HG02884 (cell line): ENCODE results near the gene RHOB.
A peak's percentile ranks its signal among the peaks of the same experiment; 100 is the strongest.
"Not testable (repeated sequence)": the region's sequence is repeated elsewhere in the genome, so short reads cannot be mapped to it uniquely, and the experiment has no call there.

Source experiments
- ATAC-seq: cut with Tn5 transposase; IDR thresholded peaks from one replicate; pipeline ENCODE4 v1.9.1; 2021; ENCODE audit warnings: mild to moderate bottlenecking, moderate library complexity; ENCODE audit not compliant: unreplicated experiment

Gene RHOB

DNA sequence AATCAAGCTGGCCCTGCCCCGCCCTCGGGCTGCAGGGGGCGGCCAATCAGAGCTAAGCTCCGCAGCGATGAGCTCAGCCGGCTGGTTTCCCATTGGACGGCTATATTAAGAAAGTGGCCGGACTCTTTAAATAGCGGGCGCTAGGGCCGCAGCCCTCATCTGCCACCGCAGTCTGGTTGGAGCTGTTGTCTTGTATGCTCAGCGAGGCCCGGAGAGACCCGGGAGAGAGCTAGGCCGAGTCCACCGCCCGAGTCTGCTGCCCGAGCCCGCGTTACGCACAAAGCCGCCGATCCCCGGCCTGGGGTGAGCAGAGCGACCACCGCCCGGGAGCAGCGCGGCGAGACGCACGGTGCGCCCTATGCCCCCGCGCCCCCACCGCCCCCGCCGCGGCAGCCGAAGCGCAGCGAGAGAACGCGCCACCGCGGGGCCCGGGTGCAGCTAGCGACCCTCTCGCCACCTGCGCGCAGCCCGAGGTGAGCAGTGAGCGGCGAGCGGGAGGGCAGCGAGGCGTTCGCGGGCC, at the start of gene RHOB:
RHOB (plus strand) TSS at position 158 of the 520 bp plus-strand sequence. CDS start 392 bp downstream, outside the sequence.
- peak; percentile 97 for ATAC-seq

DNA sequence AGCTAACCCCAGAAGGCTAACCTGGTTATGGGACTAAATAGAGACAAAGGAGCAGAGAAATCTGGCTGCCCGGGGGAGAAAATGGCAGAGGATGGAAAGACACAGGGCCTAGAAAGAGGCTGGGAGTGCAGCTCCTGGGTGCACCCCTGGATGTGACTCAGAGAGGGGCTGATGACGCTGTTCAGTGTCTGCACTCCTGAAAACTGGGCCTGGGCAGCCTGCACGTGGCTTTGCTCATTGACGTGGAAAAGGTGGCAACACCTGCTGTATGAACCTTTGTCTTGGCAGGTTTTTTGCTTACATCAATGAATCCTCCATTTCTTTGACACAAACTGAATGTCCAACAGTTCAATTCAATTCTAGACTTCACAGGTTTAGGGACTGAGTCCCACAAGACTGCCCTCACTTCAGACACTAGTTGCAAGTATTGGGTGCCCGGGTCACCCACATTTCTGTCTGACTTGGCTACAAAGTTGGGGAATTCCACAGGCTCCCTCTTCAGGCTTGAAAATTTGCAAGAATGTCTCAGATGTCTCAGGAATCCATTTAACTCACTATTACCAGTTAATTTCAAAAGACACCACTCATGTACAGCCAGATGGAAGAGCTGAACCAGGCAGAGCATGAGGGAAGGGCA, 48.9 kb upstream of the RHOB start:
- no peak for ATAC-seq

DNA sequence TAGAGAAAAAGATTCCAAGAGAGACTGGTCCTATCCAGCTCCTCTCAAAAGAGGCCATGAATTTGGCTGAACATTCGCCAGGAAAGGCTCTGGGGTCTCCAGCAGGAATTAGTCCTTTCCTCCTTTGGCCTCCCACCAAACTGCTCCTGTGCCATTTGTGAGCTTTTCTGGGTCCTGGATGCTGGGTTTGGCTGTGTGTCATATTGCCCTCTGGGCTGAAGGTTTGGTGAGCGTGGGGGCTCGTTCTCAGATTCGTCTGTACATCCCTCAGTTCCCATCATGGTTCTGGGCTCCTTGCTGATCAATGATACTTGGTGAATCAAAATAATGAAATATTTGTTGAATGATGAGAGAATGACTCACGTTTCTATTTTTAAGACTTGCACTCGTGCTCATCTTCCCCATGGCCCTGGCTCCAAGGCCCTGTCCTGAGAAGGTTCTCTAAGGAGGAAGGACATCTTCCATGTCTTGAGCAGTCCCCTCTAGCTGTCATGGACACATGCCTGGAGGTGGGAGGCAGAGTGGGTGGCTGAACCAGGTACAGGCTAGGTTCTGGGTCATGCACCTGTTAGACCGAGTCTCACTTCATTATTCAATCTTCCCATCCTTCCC, 47.8 kb upstream of the RHOB start:
- ATAC-seq: no peak

DNA sequence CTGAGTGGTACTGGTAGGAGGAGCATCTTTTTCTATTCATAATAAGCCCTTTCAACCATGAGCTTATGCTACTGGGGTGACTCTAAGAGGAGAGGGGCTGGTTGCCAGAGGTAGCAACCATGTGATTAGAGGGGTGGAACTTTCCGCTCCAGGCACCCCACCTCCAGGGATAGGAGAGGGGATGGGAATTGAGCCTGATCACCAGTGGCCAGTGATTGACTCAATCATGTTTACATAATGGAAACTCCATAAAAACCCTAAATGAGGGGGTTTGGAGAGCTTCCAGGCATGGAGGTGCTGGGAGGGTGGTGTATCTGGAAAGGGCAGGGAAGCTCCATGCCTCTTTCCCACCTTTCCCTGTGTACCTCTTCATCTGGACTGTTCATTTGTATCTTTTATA, 46.6 kb upstream of the RHOB start:
- ATAC-seq: no peak

GRCh38 chr2:20400787-20401488, 45.9 kb upstream of the RHOB start:
- no peak for ATAC-seq

DNA sequence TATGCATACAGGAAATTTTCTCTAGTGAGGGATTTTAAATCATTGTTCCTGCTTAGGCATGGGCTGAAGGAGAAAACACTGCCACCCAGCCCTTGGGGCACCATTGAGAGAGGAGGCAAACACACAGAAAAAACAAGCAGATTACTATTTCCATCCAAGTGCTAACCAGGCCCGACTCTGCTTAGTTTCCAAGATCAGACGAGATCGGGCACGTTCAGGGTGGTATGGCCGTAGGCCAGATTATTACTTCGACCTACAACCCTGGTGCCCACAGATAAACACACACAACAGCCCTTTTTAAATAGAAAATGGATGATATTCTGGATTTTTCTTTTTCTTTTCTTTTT, 45.4 kb upstream of the RHOB start:
- no peak for ATAC-seq

- no peak for ATAC-seq
Measured at GRCh38 chr2:20403774-20404312, 43.0 kb upstream of the RHOB start.

- no peak for ATAC-seq
Measured at GRCh38 chr2:20404950-20405349, 41.9 kb upstream of the RHOB start.

DNA sequence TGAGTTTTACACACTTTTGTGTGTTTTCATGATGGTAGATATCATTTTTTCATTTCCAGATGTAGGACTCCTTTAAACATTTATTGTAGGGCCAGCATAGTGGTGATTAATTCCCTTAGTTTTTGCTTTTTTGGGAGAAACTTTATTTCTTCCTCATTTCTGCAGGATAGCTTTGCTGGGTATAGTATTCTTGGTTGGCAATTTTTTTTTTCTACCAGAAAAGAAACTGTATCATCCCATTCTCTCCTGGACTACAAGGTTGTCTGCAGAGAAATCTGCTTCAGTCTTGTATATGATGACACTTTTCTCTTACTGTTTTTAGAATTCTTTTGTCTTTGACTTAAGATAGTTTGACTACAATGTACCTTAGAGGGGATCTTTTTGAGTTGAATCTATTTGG, 37.8 kb upstream of the RHOB start:
- no peak for ATAC-seq

GRCh38 chr2:20410556-20411277, 36.2 kb upstream of the RHOB start:
- no peak for ATAC-seq

DNA sequence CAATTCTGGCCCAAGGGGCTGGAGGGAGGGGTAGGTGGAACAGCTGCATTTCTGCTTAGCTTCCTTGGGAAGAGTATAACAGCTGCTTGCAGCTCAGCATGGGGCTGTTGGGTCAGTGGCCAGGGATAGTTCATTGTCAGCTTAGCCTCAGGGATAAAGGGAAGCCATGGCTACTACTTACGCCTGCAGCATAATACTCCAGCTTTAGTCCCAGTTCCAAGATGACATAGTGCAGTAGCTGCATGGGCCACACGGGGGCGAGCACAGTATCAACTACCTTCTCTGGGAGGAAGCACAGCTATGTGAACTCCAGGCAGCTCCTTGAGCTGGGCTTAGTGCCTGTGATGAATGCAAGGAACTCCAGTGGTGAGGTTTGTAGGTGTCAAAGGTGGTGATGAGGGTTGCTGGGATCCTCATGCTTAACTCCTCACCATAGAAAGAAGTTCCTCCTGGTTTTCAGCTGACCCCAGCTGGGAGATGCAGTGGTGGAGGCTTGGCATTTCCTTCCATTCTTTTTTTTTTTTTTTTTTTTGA, 35.4 kb upstream of the RHOB start:
- ATAC-seq: peak; percentile 99

GRCh38 chr2:20414806-20415205, 32.1 kb upstream of the RHOB start:
- ATAC-seq: no peak

DNA sequence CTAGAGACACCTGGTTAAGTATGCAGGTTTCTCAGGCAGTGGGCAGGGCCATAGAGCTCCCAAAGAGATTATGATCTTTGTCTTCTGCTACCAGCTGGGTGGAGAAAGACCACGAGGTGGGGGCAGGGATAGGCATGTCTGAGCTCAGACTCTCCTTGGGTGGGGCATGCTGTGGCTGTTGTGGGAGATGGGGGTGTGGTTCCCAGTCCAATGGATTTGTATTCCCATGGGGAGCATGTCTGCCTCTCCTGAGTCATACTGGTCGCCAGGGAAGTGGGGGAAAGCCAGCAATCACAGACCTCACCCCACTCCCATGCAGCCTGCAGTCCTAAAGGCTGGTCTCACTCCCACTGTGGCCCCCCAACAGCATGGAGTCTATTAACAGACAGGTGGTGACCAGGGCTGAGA, 31.4 kb upstream of the RHOB start:
- no peak for ATAC-seq

- ATAC-seq: no peak
Measured at GRCh38 chr2:20416723-20417122, 30.2 kb upstream of the RHOB start.

- ATAC-seq: not testable (repeated sequence)
Measured at GRCh38 chr2:20417230-20417821, 29.5 kb upstream of the RHOB start.

DNA sequence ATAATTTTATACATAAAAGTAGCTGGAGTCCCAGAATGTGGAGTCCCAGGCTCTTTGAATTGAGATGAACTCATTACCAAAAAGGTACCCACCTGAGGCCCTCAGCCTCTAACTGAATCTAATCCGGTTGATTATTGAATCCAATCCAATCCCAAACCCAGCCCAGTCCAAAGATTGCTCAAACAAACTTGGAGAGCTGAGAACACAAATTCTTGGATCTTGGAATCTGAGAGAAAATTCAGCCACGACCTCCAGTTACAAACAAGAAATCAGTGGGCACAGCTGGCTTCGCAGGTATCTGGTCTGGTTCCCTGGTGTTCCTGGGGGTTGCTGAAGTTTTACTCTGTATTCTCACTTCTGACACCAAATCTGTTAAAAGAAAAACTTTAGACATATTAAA, 28.4 kb upstream of the RHOB start:
- no peak for ATAC-seq

DNA sequence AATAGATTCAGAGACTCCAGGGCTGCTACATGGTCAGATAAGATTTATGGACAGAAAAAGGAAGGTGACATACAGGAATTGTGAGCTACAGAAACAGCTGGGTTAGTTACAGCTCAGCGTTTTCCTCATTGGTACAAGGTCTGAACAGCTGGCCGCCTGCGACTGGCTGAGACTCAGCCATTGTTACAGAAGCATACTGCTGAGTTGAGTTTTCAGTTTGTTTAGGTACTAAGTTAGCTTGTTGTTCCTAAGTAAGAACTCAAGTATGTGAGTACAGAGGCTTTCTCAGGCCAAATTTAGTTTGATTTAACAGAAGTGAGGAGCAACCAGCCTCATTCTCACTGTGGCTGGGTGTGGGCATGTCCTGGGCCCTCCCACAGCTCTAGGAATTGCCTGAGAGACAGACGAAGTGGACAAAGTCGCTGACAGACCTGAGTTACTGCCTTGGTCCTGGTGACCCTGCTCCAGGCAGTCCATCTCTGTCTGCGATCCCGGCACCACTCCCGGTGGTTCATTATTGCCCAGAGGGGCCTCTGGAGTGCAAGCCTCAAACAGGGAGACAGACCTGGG, 27.8 kb upstream of the RHOB start:
- no peak for ATAC-seq

- no peak for ATAC-seq
Measured at GRCh38 chr2:20419752-20420151, 27.1 kb upstream of the RHOB start.

DNA sequence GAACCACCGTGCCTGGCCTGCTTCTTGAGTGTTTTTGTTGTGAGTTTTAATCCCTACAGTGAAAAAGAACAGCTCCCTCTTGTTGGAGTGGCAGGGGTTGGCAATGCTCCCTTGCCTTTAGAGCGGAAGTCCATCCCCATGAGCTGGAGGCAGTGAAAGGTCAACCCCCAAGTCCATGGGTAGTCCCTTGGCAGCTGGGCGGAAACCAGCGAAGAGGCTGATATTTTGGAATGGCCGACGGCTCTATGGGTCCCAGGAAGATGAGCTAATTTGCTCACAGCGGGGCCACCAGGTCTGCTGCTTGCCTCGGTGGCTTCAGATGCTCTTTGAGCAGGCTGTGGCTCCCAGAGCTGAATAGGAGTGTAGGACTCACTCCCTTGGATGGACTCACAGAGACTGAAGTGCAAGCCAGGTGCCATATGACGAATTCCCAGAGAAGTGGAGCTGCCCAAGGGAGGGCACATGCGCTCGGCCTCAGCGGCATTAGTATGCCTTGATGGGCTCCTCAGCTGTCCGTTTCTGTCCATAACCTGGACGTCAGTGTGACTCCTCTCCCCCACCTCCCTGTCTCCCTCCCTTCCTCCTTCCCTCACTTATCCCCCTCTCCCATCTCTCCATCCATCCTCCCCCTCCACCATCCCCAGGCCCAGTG, 25.4 kb upstream of the RHOB start:
- ATAC-seq: no peak

DNA sequence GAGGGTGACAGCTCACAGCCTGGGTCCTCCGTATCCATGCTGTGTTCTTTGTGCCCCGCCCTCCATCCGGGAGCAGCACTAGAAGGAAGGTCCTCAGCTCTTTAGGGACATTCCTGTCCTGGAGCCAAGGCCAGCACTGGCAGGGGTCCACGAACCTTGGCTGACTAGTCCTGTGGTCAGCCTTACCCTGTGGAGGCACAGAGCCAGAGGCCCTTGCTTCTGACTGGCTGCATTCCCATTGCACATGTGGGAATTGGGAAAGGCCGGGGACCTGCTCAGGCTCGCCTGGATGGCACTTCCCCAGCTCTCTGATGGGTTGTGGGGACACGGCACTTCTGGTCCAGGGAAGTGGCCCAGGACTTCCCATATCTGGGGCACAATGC, 24.9 kb upstream of the RHOB start:
- ATAC-seq: no peak
